ENCODE results near the gene MSRB3.
"Not testable (repeated sequence)": the region's sequence is repeated elsewhere in the genome, so short reads cannot be mapped to it uniquely, and the experiment has no call there.

Gene MSRB3

GRCh38 chr12:65460063-65460462 lies 181.6 kb downstream of the MSRB3 start:
- no peak for FAIRE-seq

- no peak for FAIRE-seq
Measured at GRCh38 chr12:65461017-65461416, 182.5 kb downstream of the MSRB3 start.

GRCh38 chr12:65462484-65462883 lies 184.0 kb downstream of the MSRB3 start:
- FAIRE-seq, result no peak

GRCh38 chr12:65463082-65463481 lies 184.6 kb downstream of the MSRB3 start:
- FAIRE-seq, result no peak

GRCh38 chr12:65463611-65464010 lies 185.1 kb downstream of the MSRB3 start:
- FAIRE-seq, result no peak

GRCh38 chr12:65464930-65465329 lies 186.4 kb downstream of the MSRB3 start:
- FAIRE-seq, result peak; percentile 51

- FAIRE-seq, result no peak
Measured at GRCh38 chr12:65465766-65466547, 187.5 kb downstream of the MSRB3 start.

- FAIRE-seq, result no peak
Measured at GRCh38 chr12:65466911-65467310, 188.4 kb downstream of the MSRB3 start.

- no peak for FAIRE-seq
Measured at GRCh38 chr12:65470256-65470655, 191.8 kb downstream of the MSRB3 start.

GRCh38 chr12:65472079-65472478 lies 193.6 kb downstream of the MSRB3 start:
- no peak for FAIRE-seq

GRCh38 chr12:65474831-65475230 lies 196.3 kb downstream of the MSRB3 start:
- FAIRE-seq, result no peak

- FAIRE-seq, result no peak
Measured at GRCh38 chr12:65477721-65478120, 199.2 kb downstream of the MSRB3 start.

- FAIRE-seq, result not testable (repeated sequence)
Measured at GRCh38 chr12:65483891-65484516, 205.5 kb downstream of the MSRB3 start.

GRCh38 chr12:65488197-65488596 lies 209.7 kb downstream of the MSRB3 start:
- FAIRE-seq, result no peak

- peak; percentile 15 for FAIRE-seq
Measured at GRCh38 chr12:65490250-65490649, 211.8 kb downstream of the MSRB3 start.

GRCh38 chr12:65492998-65493912 lies 214.8 kb downstream of the MSRB3 start:
- FAIRE-seq, result no peak

GRCh38 chr12:65493913-65494245 lies 215.4 kb downstream of the MSRB3 start:
- no peak for FAIRE-seq

- no peak for FAIRE-seq
Measured at GRCh38 chr12:65494537-65494936, 216.1 kb downstream of the MSRB3 start.

- FAIRE-seq, result no peak
Measured at GRCh38 chr12:65495233-65495632, 216.8 kb downstream of the MSRB3 start.

- FAIRE-seq, result no peak
Measured at GRCh38 chr12:65496617-65497016, 218.1 kb downstream of the MSRB3 start.

- FAIRE-seq, result no peak
Measured at GRCh38 chr12:65497660-65498059, 219.2 kb downstream of the MSRB3 start.

GRCh38 chr12:65499167-65499566 lies 220.7 kb downstream of the MSRB3 start:
- no peak for FAIRE-seq

GRCh38 chr12:65500091-65500900 lies 221.8 kb downstream of the MSRB3 start:
- no peak for FAIRE-seq
